Kidney tubule cell (primary cell): ENCODE results near the gene CHPF.

ENCODE experiments used
- DNase-seq: peaks from one replicate; pipeline ENCODE4 v3.0.0-alpha.2; 2018; ENCODE audit warnings: low spot score

CHPF gene

GRCh38 chr2:219543596-219544358, at the start of gene CHPF, which contains the start of gene TMEM198:
Gene CHPF, minus strand, starts transcription at chr2:219543809. Its CDS starts 271 bp downstream, at chr2:219543538.
Gene TMEM198, plus strand, starts transcription at chr2:219544028. Its CDS starts 700 bp downstream, at chr2:219544728.
- DNase-seq = peak; percentile 98

- DNase-seq = no peak
Observed at GRCh38 chr2:219593154-219593553, 49.5 kb upstream of the CHPF start.

GRCh38 chr2:219592736-219593135, 49.1 kb upstream of the CHPF start:
- peak; percentile 9 for DNase-seq

- no peak for DNase-seq
Observed at GRCh38 chr2:219591091-219591490, 47.5 kb upstream of the CHPF start.

- DNase-seq = no peak
Observed at GRCh38 chr2:219581346-219581745, 37.7 kb upstream of the CHPF start.

GRCh38 chr2:219578811-219579613, 35.4 kb upstream of the CHPF start:
- no peak for DNase-seq

GRCh38 chr2:219576505-219577388, 33.1 kb upstream of the CHPF start:
- peak; percentile 58 for DNase-seq

- DNase-seq = no peak
Observed at GRCh38 chr2:219575566-219576504, 32.2 kb upstream of the CHPF start.

GRCh38 chr2:219574484-219575311, 31.1 kb upstream of the CHPF start:
- DNase-seq = no peak

- DNase-seq = no peak
Observed at GRCh38 chr2:219573166-219573565, 29.6 kb upstream of the CHPF start.

GRCh38 chr2:219572237-219573001, 28.8 kb upstream of the CHPF start, which contains the start of gene INHA:
Gene INHA, plus strand, starts transcription at chr2:219572310. Its CDS starts 65 bp downstream, at chr2:219572375.
- no peak for DNase-seq

- DNase-seq = peak; percentile 72
Observed at GRCh38 chr2:219571311-219572236, 28.0 kb upstream of the CHPF start, which contains the start of gene OBSL1. Gene OBSL1, minus strand, starts transcription at chr2:219571539. Its CDS starts 307 bp downstream, at chr2:219571232.

GRCh38 chr2:219570924-219571310, 27.3 kb upstream of the CHPF start:
- DNase-seq = peak; percentile 15

- DNase-seq = peak; percentile 29
Observed at GRCh38 chr2:219570194-219570923, 26.8 kb upstream of the CHPF start.

GRCh38 chr2:219569635-219570034, 26.0 kb upstream of the CHPF start:
- no peak for DNase-seq

- DNase-seq = peak; percentile 83
Observed at GRCh38 chr2:219569041-219569440, 25.4 kb upstream of the CHPF start.

GRCh38 chr2:219567791-219568361, 24.3 kb upstream of the CHPF start:
- no peak for DNase-seq
